Amniotic stem cell (primary cell): Measurements from ENCODE around the gene GRIK4.

Experiments used
- DNase-seq: peaks from one replicate; lab custom pipeline; 2025; lab: John Stamatoyannopoulos, UW

GRIK4 gene

GRCh38 chr11:120510406-120511115 is 987 bp upstream of the GRIK4 start:
- DNase-seq = no peak

GRCh38 chr11:120511820-120512738 is 531 bp downstream of the GRIK4 start:
- no peak for DNase-seq

DNA sequence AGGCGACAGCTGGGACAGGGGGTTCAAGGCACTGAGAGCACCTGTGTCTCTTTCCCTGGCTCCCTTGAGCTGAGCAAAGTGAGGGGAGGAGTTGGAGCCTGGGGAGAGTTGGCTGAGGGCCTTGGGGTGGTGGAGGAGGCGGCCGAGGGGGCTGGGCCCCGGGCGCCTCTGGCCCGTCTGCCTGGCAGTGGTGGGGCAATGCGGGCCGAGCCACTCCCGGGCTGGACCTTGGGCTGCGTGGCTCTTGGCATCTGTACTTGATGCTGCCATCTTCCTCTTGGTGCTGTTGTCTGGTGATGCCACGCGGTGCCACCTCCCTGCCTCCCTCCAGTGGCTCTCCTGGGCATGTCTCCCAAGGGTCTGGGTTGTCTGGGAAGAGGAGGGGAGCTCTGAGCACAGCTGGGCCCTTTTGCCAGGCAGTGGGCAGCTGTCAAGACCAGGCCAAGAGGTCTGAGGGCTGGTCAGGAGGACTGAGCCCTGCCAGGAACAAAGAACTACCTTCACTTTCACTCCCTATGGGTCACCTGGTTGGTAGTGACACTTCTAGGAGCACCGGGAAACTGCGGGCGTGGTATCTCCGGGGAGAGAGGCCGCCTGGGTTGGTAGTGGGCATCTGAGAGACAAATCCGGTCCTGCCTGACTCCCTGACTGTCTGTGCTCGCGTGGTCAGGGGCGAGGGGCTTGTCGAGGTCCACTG is 1.3 kb downstream of the GRIK4 start:
- DNase-seq = no peak

GRCh38 chr11:120513436-120514315 is 2.1 kb downstream of the GRIK4 start:
- DNase-seq = no peak

GRCh38 chr11:120514541-120515121 is 3.1 kb downstream of the GRIK4 start:
- DNase-seq = no peak

DNA sequence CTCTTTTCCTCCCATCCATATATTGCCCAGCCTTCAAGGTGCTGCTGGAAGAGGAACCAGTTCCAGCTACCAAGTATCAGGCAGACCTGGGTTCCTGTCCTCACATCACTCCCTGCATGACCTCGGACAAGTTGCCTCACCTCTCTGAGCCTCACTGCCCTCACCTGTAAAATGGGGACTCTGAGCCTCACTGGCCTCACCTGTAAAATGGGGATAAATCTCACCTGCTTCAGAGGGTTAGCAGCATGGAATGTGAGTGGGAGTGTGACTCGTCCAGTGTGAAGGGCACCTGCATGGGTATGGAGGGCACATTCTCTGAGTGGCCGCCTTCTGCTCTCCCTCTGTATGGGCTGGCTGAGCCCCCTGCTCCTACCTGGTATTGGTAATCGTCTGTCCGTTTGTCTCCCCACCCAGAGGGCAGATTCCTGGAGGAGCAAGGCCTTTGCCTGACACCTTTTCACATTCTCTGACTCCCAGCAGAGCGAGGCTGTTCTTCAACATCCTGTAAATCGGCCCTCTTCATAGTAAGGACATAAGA is 3.7 kb downstream of the GRIK4 start:
- DNase-seq = no peak

- DNase-seq = no peak
Observed at GRCh38 chr11:120516461-120517389, 5.2 kb downstream of the GRIK4 start.

GRCh38 chr11:120517390-120517761 is 5.8 kb downstream of the GRIK4 start:
- DNase-seq = no peak

GRCh38 chr11:120517801-120518291 is 6.3 kb downstream of the GRIK4 start:
- no peak for DNase-seq

- DNase-seq = no peak
Observed at GRCh38 chr11:120518356-120518755, 6.8 kb downstream of the GRIK4 start.

GRCh38 chr11:120519474-120519873 is 7.9 kb downstream of the GRIK4 start:
- DNase-seq = no peak

DNA sequence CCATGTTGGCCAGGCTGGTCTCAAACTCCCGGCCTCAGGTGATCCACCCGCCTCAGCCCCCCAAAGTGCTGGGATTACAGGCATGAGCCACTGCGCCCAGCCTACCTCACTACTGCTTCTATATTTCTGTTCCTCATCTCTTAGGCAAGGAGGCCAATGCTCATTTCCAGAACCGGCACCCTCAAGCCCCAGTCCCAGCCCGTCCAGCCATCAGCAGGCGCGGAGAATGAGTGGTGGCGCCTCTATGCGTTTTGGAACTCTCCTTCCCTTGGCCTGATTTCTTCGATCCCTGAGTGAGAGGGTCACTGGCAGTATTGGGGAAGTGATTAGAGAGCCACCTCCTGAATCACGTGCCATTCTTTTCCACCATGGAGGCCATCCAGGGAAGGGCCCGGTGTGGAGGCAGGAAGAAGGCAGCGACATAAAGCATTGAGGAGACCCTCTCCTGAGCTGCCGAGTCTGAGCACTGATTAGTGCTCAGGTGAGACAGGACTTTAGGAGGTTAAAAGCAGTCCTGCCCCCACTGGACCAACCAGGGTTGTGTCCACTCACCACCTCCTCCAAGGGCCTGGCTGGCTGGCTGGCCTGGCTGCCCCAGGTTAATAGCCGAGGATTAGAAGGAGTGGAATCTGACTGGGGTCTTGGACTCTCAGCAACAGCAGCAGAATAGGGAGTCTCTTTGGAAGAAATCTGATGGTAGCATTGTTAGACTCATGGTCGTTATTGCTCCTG is 8.7 kb downstream of the GRIK4 start:
- DNase-seq = no peak

GRCh38 chr11:120521176-120521575 is 9.6 kb downstream of the GRIK4 start:
- no peak for DNase-seq

- DNase-seq = no peak
Observed at GRCh38 chr11:120522021-120522420, 10.5 kb downstream of the GRIK4 start.

- no peak for DNase-seq
Observed at GRCh38 chr11:120522736-120523135, 11.2 kb downstream of the GRIK4 start.

- DNase-seq = no peak
Observed at GRCh38 chr11:120523196-120523595, 11.6 kb downstream of the GRIK4 start.

GRCh38 chr11:120524536-120525085 is 13.1 kb downstream of the GRIK4 start:
- no peak for DNase-seq

DNA sequence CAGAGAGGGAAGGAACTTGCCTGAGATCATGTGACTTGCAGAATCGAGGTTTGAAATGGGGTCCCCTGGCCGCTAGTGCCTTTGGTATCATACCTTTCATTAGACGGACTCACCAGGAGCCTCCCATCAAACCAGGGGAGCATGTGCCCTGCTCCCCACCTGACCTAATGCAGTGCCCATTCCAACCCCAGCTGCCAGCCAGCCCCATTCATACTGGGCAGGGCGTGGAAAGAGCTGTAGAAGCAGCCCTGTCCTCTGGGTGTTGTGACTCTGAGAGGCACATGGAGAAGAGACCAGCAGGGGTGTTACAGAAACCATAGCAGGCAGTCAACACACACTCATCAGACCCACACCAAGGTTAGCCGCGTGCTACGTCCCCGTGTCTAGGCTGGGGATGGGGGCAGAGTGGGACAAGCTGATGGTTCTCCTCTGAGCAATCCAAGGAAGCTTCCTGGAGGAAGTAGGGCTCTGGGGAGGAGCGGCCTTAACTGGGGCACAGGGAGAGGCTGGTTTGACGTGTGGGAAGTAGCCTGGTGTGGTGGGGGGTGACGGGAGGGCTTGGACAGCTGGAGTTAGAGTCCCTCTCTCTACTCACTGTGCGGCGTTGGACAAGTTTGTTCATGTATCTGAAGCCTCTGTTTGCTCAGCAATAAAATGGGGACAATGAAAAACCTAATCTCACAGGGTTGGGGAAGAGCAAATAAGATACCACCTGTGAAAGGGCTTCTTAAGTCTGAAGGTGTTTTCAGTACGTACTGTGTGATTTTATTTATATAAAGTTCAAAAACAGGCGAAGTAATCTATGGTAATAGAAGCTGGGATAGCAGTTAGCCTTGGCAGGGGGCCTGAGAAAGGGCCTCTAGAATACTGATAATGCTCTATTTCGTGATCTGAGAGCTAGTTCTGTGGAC is 14.0 kb downstream of the GRIK4 start:
- no peak for DNase-seq
